HG02885 (cell line): ENCODE results near the gene F8A3.
A peak's percentile ranks its signal among the peaks of the same experiment; 100 is the strongest.
"Not testable (repeated sequence)": the region's sequence is repeated elsewhere in the genome, so short reads cannot be mapped to it uniquely, and the experiment has no call there.

Experiments used
- ATAC-seq: cut with Tn5 transposase; IDR thresholded peaks from one replicate; pipeline ENCODE4 v1.9.1; 2021; ENCODE audit warnings: mild to moderate bottlenecking; ENCODE audit not compliant: unreplicated experiment, poor library complexity

The F8A3 gene

DNA sequence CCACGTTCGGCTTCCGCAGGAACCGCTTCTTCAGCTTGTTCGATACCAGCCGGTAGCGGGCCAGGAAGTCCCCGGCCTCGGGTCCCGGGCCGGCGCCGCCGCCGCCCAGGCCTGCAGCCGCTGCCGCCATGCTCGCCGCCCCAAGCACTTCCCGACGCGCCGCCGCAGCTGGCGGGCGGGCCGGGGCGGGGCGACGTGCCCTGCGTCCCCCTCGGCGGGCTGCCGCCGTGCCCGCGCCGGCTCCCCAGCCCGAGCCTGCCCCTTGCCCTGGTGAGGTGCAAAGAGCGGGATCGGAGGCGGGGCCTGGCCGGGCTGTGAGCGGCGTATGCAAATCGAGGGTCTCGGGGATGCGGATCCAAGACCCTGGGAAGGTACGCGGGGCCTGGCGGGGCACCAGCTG, at the start of gene F8A3:
Gene F8A3 (minus strand): TSS at position 150 of the 400 bp plus-strand sequence. CDS start 20 bp downstream, at position 130.
- peak; percentile 76 for ATAC-seq

DNA sequence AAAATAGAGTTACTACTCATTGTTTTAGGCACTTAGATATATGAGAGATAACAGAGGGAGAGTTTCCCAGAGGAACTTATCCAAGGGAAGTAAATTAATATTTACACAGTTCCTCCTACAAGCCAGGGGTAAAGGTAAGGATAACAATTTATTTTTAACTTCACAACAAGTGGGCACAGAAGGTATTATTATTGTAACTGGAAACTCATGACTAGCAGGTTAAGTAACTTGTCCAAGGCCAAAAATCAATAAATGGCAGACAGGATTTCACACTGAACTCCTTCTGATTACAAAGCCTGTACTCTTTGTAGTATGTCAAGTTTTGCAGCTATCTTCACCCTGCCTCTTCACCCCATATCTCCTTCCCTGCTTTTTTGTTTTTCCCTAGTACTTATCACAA, 46.9 kb upstream of the F8A3 start:
- ATAC-seq = no peak

DNA sequence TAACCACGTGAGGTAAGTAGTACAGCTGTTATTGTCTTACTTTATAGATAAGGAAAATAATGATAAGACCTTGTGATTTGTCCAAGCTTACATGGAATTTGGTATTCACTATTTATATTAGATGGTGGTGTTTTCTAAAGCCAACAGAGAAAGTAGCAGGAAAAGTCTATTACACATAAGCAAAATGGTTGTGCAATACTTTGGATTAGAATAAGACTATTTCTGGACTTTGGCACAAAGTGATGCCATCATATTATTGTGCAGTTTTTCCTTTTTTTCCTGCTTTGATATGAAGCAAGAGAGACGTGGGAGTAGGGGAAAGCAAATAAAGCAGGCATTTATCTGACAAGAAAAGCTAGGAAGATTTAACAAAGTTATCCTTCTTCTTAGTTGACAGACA, 36.7 kb upstream of the F8A3 start:
- ATAC-seq = not testable (repeated sequence)

DNA sequence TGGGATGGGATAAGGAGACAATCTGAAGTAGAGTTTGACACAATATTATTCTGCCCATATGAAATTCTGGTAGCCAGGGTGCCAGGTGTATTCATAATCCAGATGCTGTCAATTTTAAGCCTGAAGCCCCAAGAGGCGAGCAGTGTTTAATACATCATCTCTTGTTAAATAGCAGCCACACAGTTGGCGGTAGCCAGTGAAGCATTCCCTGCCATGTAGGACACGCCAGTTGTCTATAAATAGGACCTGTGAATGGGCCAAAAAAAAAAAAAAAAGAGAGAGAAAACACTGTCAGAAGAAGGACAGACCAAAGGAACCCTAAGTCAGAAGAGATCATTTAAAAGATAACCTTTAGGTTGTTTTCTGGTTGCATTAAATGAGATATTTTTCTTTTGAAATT, 33.0 kb upstream of the F8A3 start:
- not testable (repeated sequence) for ATAC-seq

DNA sequence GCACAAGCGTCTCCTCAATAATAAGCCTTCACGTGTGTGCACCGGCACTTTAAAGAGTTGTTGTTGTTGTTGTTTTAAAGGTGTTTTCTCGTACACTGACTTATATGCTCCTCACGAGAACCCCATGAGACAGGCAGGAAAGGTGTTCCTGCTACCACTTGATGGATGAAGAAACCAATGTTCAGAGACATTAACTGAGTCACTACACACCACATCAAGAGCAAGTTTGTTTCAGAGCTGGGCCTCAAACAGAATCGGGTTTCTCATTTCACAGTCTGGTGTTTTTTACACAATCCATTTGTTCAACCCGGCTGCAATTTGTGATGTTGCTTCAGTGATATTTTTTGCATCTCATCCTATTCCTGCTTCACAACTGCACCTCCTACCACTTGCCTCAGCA, 18.7 kb upstream of the F8A3 start:
- ATAC-seq = not testable (repeated sequence)

DNA sequence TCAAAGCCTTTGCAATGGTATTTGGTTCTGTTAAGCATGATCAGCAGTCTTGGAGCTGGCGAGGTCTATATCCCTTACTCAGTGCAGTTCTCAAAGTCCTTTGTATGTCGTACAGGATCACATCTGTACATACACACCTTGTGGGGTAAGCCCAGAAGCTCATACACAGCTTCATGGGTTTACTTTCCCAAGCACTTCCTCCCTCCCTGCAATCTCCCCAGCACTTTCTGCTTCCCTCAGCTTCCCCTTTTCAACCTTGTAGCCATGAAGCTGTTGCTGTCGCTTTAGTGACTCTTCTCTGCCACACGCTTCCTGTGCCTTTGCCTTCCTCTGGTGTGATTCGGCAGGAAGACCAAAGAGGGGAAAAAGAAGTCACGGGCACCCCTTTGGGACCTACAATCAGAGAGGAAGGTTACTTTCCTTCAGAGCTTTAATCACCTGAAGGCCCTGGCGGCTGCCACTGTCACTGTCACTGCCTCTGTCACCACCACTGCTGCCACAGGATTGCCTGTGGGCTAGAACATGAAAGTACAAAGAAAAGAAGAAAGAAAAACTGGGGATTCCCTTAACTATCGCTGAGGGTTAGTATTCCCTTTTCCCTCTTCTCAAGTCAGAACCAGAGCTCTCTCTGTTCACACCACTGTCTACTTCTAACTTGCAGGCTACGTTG, 8.0 kb upstream of the F8A3 start:
- ATAC-seq = peak; percentile 64

DNA sequence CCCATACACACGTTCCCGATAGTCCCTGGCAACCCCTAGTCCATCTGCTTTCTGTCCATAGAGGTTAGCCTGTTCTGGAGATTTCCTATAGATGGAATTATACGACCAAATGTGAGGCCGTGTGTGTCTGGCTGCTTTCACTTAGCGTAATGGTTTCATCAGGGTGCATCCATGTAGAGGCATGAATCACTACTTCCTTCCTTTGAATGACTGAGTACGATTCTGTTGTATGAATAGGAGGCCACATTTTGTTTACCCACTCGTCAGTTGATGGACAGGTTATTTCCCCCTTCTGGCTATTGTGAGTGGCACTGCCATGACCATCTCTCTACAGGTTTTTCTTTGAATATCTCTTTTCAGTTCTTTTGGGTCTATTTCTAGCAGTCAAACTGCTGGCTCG, 2.1 kb upstream of the F8A3 start:
- ATAC-seq = not testable (repeated sequence)

DNA sequence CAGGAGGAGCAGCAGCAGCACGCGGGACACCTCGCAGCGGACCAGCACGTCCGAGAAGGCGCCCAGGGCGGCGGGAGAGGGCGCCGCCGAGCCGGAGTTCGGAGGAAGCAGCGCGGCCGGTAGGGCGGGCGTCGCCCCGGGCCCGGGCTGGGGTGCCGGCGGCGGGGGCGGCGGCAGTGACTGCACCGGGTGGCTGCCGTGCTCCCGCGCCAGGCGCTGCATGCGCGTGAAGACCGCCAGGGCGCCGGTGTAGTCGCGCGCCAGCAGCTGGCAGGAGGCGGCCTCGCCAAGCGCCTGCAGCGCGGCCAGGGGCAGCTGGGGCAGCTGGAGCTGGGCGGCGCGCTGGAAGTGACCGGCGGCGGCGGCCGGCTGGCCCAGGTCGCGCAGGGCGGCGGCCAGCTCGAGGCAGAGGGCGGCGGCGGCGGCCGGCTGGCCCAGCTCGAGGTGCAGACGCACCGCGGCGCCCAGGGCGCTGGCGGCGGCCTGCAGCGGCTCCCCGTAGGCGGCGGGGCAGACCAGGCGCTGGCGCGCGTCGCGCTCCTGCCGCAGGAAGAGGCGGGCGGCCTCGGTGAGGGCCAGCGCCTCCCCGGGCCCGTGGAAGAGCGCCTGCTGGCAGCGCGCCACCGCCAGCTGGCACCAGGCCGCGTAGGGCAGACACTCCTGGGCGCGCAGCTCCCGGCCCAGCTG, 516 bp downstream of the F8A3 start:
- ATAC-seq = peak; percentile 52

DNA sequence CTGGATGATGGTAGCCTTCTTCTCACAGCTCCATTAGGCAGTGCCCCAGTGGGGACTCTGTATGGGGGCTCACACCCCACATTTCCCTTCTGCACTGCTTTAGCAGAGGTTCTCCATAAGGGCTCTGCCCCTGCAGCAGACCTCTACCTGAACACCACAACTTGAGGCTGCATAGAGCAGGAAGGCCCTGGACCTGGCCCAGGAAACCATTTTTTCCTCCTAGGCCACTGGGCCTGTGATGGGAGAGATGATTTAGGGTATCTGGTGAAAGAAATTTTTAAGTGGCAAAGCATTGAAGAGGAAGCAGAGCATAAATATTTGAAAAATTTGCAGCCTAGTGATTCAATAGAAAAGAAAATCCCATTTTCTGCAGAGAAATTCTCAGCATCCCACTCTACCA, 17.3 kb downstream of the F8A3 start:
- no peak for ATAC-seq

DNA sequence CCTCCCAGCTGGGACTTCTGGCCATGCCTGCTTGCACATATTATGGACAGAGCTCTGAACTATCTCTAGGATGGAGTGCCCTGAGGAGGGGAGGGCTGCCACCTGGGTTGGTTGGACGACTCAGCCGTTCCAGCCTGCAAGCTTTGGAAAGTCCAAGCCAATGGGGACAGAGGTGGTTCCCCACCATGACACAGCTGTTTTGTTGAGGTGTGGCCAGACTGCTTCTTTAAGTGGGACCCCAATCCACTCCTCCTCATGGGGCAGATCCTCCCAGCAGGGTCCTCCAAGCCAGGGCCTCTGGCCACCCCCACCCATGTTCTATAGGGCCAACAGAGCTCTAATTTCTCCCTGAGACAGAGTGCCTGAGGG, 22.7 kb downstream of the F8A3 start:
- no peak for ATAC-seq

DNA sequence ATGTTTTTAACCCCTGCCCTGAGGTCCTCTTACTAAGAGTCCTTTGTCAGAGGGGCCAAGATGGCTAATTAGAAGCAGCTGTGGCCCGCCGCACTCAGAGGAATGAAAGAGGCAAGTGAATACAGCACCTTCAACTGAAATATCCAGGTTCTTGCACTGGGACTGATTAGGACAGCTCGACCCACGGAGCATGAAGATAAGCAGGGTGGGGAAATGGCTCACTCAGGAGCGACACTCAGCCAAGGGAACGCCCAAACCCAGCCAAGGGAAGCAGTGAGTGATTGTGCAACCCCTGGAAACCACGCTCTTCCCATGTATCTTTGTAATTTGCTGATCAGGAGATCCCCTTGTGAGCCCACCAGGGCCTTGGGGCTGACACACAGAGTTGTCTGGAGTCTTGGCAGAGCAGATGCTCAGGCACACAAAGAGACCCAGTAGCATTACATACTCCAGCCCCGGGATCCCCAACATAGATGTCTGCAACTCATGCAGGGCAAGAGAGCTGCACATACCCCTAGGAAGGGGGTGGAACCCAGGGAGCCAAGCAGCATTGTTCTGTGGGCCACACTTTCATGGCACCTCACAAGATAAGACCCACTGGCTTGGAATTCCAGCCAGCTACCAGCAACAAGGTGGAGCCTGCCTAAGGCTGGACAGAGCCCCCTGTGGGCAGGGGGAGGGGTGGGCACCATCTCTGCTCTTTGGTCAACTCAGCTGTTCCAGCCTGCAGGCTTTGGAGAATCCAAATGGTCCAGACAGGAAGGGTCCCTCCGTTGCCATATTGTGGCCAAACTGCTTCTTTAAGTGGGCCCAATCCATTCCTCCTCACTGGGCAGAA, 23.3 kb downstream of the F8A3 start:
- no peak for ATAC-seq

DNA sequence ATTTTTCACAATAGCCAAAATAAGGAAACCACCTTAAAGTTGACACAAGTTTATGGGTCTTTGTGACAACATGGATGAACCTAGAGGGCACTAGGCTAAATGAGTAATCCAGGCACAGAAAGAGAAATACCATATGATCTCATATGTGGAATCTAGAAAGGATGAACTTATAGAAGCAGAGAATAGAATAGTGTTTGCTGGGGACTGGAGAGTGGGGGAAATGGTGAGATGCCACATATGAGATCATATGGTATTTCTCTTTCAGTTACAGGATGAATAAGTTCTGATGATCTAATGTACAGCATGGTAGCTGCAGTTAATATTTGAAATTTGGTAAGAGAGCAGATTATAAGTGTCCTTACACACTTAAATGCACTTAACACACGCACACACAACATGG, 40.7 kb downstream of the F8A3 start:
- no peak for ATAC-seq
